GM18507 (cell line): ENCODE data around the gene TRMT44.

Experiments
- DNase-seq: peaks from one replicate; pipeline ENCODE4 v3.0.0; 2011; ENCODE audit warnings: low read depth; ENCODE audit not compliant: insufficient read length; ENCODE audit errors: extremely low spot score
- FAIRE-seq: peaks from 2 replicates; lab custom pipeline; 2011; peaks lifted over from hg19 to GRCh38; lab: Jason Lieb, UNC

The TRMT44 gene

GRCh38 chr4:8464381-8464780 is 23.8 kb downstream of the TRMT44 start:
- FAIRE-seq (no peak), DNase-seq (no peak)

- no peak for DNase-seq
- no peak for FAIRE-seq
These were observed 25.3 kb downstream of the TRMT44 start for GRCh38 chr4:8465615-8466611.

GRCh38 chr4:8467016-8467415 is 26.4 kb downstream of the TRMT44 start:
- DNase-seq (no peak), FAIRE-seq (no peak)

GRCh38 chr4:8468746-8469535 is 28.4 kb downstream of the TRMT44 start:
- FAIRE-seq (peak; percentile 87), DNase-seq (peak; percentile 55)

GRCh38 chr4:8469550-8469949 is 29.0 kb downstream of the TRMT44 start:
- no peak for DNase-seq
- no peak for FAIRE-seq

- no peak for FAIRE-seq
- no peak for DNase-seq
These were observed 30.0 kb downstream of the TRMT44 start for GRCh38 chr4:8470451-8471024.

GRCh38 chr4:8471211-8471875 is 30.8 kb downstream of the TRMT44 start:
- FAIRE-seq (no peak), DNase-seq (no peak)

- FAIRE-seq = no peak
These were observed 31.6 kb downstream of the TRMT44 start for GRCh38 chr4:8472158-8472688.

GRCh38 chr4:8472689-8473197 is 32.2 kb downstream of the TRMT44 start:
- no peak for FAIRE-seq
- DNase-seq = no peak

More at GRCh38 chr4:8472158-8472688, 31.6 kb downstream of the TRMT44 start:
- no peak for DNase-seq

- DNase-seq (no peak), FAIRE-seq (no peak)
These were observed 32.8 kb downstream of the TRMT44 start for GRCh38 chr4:8473198-8473919.

GRCh38 chr4:8473920-8474590 is 33.5 kb downstream of the TRMT44 start:
- no peak for DNase-seq

GRCh38 chr4:8474856-8475255 is 34.3 kb downstream of the TRMT44 start:
- FAIRE-seq = no peak
- DNase-seq = no peak

More at GRCh38 chr4:8473920-8474590, 33.5 kb downstream of the TRMT44 start:
- no peak for FAIRE-seq

GRCh38 chr4:8475751-8476575 is 35.4 kb downstream of the TRMT44 start:
- DNase-seq (no peak), FAIRE-seq (no peak)

GRCh38 chr4:8477095-8477635 is 36.6 kb downstream of the TRMT44 start:
- no peak for DNase-seq
- no peak for FAIRE-seq

- no peak for FAIRE-seq
- no peak for DNase-seq
These were observed 37.1 kb downstream of the TRMT44 start for GRCh38 chr4:8477676-8478075.

- no peak for FAIRE-seq
- no peak for DNase-seq
These were observed 37.8 kb downstream of the TRMT44 start for GRCh38 chr4:8478371-8478770.
